HG03571 (cell line): ENCODE results near the gene LRP1B.
"Not testable (repeated sequence)": the region's sequence is repeated elsewhere in the genome, so short reads cannot be mapped to it uniquely, and the experiment has no call there.

Source experiments
- ATAC-seq: cut with Tn5 transposase; IDR thresholded peaks from one replicate; pipeline ENCODE4 v1.9.1; 2021; ENCODE audit not compliant: unreplicated experiment

Gene LRP1B

GRCh38 chr2:140509765-140510164 is 1621.1 kb downstream of the LRP1B start:
- ATAC-seq = no peak

GRCh38 chr2:140508756-140509155 is 1622.1 kb downstream of the LRP1B start:
- ATAC-seq = no peak

GRCh38 chr2:140506606-140507005 is 1624.2 kb downstream of the LRP1B start:
- no peak for ATAC-seq

GRCh38 chr2:140504601-140505000 is 1626.2 kb downstream of the LRP1B start:
- no peak for ATAC-seq

GRCh38 chr2:140502951-140503630 is 1627.7 kb downstream of the LRP1B start:
- no peak for ATAC-seq

- no peak for ATAC-seq
These were observed 1632.5 kb downstream of the LRP1B start for GRCh38 chr2:140498360-140498759.

- no peak for ATAC-seq
These were observed 1634.1 kb downstream of the LRP1B start for GRCh38 chr2:140496714-140497113.

GRCh38 chr2:140491876-140492275 is 1638.9 kb downstream of the LRP1B start:
- no peak for ATAC-seq

- no peak for ATAC-seq
These were observed 1641.6 kb downstream of the LRP1B start for GRCh38 chr2:140489193-140489592.

GRCh38 chr2:140481136-140481535 is 1649.7 kb downstream of the LRP1B start:
- ATAC-seq = no peak

- no peak for ATAC-seq
These were observed 1657.0 kb downstream of the LRP1B start for GRCh38 chr2:140473851-140474250.

- no peak for ATAC-seq
These were observed 1658.1 kb downstream of the LRP1B start for GRCh38 chr2:140472676-140473075.

GRCh38 chr2:140465301-140465700 is 1665.5 kb downstream of the LRP1B start:
- no peak for ATAC-seq

GRCh38 chr2:140462990-140463389 is 1667.8 kb downstream of the LRP1B start:
- no peak for ATAC-seq

- no peak for ATAC-seq
These were observed 1673.3 kb downstream of the LRP1B start for GRCh38 chr2:140457483-140457882.

- no peak for ATAC-seq
These were observed 1675.5 kb downstream of the LRP1B start for GRCh38 chr2:140455315-140455714.

GRCh38 chr2:140454717-140455116 is 1676.1 kb downstream of the LRP1B start:
- no peak for ATAC-seq

- ATAC-seq = no peak
These were observed 1679.5 kb downstream of the LRP1B start for GRCh38 chr2:140451324-140451723.

- no peak for ATAC-seq
These were observed 1688.5 kb downstream of the LRP1B start for GRCh38 chr2:140442319-140442718.

- no peak for ATAC-seq
These were observed 1690.0 kb downstream of the LRP1B start for GRCh38 chr2:140440815-140441214.

GRCh38 chr2:140436936-140437335 is 1693.9 kb downstream of the LRP1B start:
- ATAC-seq = no peak

GRCh38 chr2:140427033-140427432 is 1703.8 kb downstream of the LRP1B start:
- not testable (repeated sequence) for ATAC-seq

GRCh38 chr2:140424471-140424870 is 1706.3 kb downstream of the LRP1B start:
- no peak for ATAC-seq
